Tibial artery (tissue), 4 donors: Measurements from ENCODE around the gene RAVER1.
"Not testable (repeated sequence)": the region's sequence is repeated elsewhere in the genome, so short reads cannot be mapped to it uniquely, and the experiment has no call there.

ENCODE experiments used
- DNase-seq, 2 donors: peaks; one replicate each; pipeline ENCODE4 v3.0.0-alpha.2; 2019
- H3K27ac ChIP-seq, 2 donors: fragments of 200-600 bp; sonication (generic) in 1 of 2; 1 replicate in 1 of 2; 2 replicates in 1 of 2; pipeline ENCODE4 v1.5.1; 2018 to 2019; ENCODE audit warnings: mild to moderate bottlenecking in 1 of 2
- H3K27me3 ChIP-seq, 2 donors: fragments of 200-600 bp; sonication (generic) in 1 of 2; one replicate each; pipeline versions ENCODE4 v1.5.1 to v1.6.0; 2016 to 2019
- H3K36me3 ChIP-seq, 3 donors: fragments of 200-600 bp; sonication (generic) in 2 of 3; one replicate each; pipeline ENCODE4 v1.5.1; 2016 to 2019; ENCODE audit warnings: mild to moderate bottlenecking in 2 of 3
- H3K4me1 ChIP-seq, 4 donors: fragments of 200-600 bp; sonication (generic) in 2 of 4; 1 replicate in 3 of 4; 2 replicates in 1 of 4; pipeline ENCODE4 v1.5.1; 2016 to 2019
- H3K4me3 ChIP-seq, 2 donors: fragments of 200-600 bp; sonication (generic) in 1 of 2; 1 replicate in 1 of 2; 2 replicates in 1 of 2; pipeline ENCODE4 v1.5.1; 2018 to 2019; ENCODE audit warnings: mild to moderate bottlenecking in 2 of 2
- H3K9me3 ChIP-seq, 3 donors: fragments of 200-600 bp; sonication (generic) in 1 of 3; one replicate each; pipeline ENCODE4 v1.5.1; 2016 to 2019
- intact Hi-C: fragments of 100-400 bp; cut with DNase I; formaldehyde crosslinking; loops from one replicate; pipeline ENCODE4 v1.15.0; 2023; ENCODE audit warnings: low total_unique reads
- TF ChIP-seq, protein P1 (sequence below), 2 experiments: fragments of 200-600 bp in 1 of 2; fragments of 450-650 bp in 1 of 2; IDR thresholded peaks; one replicate each; pipeline ENCODE4 v1.5.1; 2017 to 2019; ENCODE audit warnings: antibody characterized with exemption in 2 of 2, mild to moderate bottlenecking in 1 of 2, moderate library complexity in 1 of 2

The RAVER1 gene, protein sequence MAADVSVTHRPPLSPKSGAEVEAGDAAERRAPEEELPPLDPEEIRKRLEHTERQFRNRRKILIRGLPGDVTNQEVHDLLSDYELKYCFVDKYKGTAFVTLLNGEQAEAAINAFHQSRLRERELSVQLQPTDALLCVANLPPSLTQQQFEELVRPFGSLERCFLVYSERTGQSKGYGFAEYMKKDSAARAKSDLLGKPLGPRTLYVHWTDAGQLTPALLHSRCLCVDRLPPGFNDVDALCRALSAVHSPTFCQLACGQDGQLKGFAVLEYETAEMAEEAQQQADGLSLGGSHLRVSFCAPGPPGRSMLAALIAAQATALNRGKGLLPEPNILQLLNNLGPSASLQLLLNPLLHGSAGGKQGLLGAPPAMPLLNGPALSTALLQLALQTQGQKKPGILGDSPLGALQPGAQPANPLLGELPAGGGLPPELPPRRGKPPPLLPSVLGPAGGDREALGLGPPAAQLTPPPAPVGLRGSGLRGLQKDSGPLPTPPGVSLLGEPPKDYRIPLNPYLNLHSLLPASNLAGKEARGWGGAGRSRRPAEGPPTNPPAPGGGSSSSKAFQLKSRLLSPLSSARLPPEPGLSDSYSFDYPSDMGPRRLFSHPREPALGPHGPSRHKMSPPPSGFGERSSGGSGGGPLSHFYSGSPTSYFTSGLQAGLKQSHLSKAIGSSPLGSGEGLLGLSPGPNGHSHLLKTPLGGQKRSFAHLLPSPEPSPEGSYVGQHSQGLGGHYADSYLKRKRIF

DNA sequence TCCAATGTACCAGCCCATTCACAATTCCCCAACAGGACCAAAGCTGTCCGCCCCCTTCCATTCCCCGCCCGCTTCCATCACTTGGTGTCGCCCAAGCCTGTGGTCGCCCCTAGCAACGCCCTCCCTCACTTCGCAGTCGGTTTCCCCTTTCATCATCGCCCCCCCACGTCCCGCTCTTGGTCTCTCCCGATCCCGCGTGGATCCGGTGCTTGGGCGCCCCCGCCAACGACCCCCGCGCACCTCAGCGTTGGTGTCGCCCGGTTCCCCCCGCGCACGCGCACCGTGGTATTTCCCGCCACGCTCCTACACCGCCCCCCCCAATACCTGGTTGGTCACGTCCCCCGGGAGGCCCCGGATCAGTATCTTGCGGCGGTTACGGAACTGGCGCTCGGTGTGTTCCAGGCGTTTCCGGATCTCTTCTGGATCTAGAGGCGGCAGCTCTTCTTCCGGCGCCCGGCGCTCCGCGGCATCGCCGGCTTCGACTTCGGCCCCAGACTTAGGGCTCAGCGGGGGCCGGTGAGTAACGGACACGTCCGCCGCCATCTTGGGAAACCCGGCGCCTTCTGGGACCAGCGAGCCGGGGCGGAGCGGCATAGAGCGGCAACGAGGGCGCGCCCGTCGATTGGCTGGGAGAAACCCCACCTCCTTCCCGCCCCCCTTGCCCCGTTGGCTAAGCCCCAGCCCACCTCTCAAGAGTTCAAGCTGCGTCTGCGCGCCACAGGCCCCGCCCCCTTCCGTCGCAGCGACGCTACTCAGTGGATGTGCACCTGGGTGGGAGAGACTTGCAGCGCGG lies at the start of gene RAVER1:
RAVER1 (minus strand) TSS at position 565 of the 793 bp plus-strand sequence; CDS start at position 543, 22 bp downstream.
- DNase-seq = peak; percentile 96 to 99
- H3K4me1 ChIP-seq = peaks cover 0 to 30% (median 25%) of the 10 kb centered on the region in 4 donors
- H3K27ac ChIP-seq = peak within 1 kb of the TSS; percentile 80 to 81
- TF ChIP-seq, protein P1, sequence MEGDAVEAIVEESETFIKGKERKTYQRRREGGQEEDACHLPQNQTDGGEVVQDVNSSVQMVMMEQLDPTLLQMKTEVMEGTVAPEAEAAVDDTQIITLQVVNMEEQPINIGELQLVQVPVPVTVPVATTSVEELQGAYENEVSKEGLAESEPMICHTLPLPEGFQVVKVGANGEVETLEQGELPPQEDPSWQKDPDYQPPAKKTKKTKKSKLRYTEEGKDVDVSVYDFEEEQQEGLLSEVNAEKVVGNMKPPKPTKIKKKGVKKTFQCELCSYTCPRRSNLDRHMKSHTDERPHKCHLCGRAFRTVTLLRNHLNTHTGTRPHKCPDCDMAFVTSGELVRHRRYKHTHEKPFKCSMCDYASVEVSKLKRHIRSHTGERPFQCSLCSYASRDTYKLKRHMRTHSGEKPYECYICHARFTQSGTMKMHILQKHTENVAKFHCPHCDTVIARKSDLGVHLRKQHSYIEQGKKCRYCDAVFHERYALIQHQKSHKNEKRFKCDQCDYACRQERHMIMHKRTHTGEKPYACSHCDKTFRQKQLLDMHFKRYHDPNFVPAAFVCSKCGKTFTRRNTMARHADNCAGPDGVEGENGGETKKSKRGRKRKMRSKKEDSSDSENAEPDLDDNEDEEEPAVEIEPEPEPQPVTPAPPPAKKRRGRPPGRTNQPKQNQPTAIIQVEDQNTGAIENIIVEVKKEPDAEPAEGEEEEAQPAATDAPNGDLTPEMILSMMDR (IDR thresholded peaks at IDR 0.05) = no peak
- no peaks in the 10 kb centered on the region for H3K9me3 ChIP-seq
- peak within 1 kb of the TSS; percentile 65 for H3K4me3 ChIP-seq
- no peaks in the 10 kb centered on the region for H3K27me3 ChIP-seq
- H3K36me3 ChIP-seq = peaks cover 16 to 27% (median 17%) of the 10 kb centered on the region in 3 donors
- intact Hi-C loops = loop anchor here (5.0 kb wide), 1 partner anchor 49 kb away; the partner anchor contains the start of gene TYK2

DNA sequence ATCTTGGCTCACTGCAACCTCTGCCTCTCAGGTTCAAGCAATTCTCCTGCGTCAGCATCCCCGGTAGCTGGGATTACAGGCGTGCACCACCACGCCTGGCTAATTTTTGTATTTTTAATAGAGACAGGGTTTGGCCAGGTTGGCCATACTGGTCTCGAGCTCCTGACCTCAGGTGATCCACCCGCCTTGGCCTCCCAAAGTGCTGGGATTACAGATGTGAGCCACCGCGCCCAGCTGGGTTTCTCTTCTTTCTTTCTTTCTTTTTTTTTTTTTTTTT lies 49.8 kb upstream of the RAVER1 start:
- Histone ChIP-seq H3K4me1 (peaks cover 0 to 17% (median 12%) of the 10 kb centered on the region in 4 donors), H3K36me3 (peaks cover 2 to 10% (median 3%) of the 10 kb centered on the region in 3 donors)
- intact Hi-C loops = loop anchor here (5.0 kb wide), 1 partner anchor 51 kb away; the partner anchor contains the start of gene RAVER1
- not testable (repeated sequence) for H3K4me3 ChIP-seq, H3K27ac ChIP-seq, H3K9me3 ChIP-seq, H3K27me3 ChIP-seq, DNase-seq

DNA sequence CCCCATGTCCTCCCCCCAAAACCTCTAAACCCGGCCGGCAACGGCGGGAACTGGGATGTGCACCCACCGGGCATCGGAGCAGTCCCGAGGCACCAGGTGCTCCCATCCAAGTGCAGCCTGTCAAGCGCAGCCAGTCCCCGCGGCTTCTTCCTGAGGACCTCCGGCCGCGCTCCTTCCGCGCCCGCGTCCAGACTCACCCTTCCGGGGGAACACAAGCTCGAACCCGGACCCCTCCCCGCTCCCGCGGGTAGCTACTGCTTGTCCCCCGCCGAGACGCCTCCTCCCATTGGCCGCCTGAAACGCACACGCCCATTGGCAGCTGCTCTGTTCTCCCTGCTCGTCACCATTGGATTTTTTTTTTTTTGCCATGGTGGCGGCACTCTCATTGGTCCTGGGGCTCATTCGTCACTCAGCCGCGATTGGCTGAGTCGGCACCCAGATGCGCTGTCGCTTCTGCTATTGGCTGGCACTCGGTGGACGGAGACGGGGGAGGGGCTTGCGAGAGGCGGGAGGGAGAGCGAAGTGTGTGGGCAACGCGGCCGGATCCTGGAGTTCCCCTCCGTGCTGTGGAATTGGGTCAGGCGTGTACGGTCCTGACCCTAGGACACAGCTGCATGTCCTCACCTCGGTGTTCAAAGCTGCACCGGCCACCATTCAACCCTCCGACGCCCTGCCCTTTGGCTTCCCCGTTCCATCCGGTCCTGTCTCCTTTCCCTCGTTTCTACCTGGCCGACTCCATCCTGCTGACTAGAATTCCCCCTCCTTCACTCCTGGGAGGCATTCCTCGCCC lies 47.2 kb upstream of the RAVER1 start, which contains the start of gene TYK2:
TYK2 (minus strand) TSS at position 260 of the 790 bp plus-strand sequence. CDS start 2,166 bp downstream, outside the sequence.
- intact Hi-C loops = loop anchor here (5.0 kb wide), 1 partner anchor 48 kb away; the partner anchor contains the start of gene RAVER1
- TF ChIP-seq, protein P1 (IDR thresholded peaks at IDR 0.05) = peak in 1 of 2 experiments; percentile 12
- H3K4me3 ChIP-seq = peak within 1 kb of the TSS; percentile 80 to 92
- no peaks in the 10 kb centered on the region for H3K9me3 ChIP-seq
- H3K27me3 ChIP-seq = no peaks in the 10 kb centered on the region
- H3K36me3 ChIP-seq = peaks cover 4 to 32% (median 17%) of the 10 kb centered on the region in 3 donors
- peaks cover 0 to 17% (median 12%) of the 10 kb centered on the region in 4 donors for H3K4me1 ChIP-seq
- peak within 1 kb of the TSS; percentile 80 to 83 for H3K27ac ChIP-seq
- DNase-seq = peak; percentile 98 to 99

DNA sequence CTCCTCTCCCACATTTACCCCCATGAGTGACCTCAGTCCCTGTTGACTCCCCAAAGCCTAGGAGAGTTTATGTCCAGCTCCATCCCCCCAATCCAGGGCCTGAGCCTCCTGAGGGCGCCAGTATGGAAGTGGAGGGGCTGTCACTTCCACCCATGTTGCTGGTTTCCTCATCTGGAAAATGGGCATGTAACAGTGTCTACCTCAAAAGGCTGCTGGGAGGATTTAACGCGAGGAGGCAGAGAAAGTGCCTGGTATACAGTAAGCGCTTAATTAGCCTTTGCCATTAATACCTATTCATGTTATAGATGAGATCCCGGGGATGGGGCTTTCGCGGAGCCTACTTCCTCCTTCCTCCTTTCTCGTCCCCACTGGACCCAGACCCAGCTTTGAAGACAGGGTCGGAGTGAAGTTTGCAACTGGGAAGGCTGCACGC lies 46.6 kb upstream of the RAVER1 start:
- intact Hi-C loops = loop anchor here (5.0 kb wide), 1 partner anchor 48 kb away; the partner anchor contains the start of gene RAVER1
- Histone ChIP-seq H3K27me3 (no peaks in the 10 kb centered on the region), H3K36me3 (peaks cover 7 to 38% (median 23%) of the 10 kb centered on the region in 3 donors), H3K4me1 (peaks cover 0 to 17% (median 12%) of the 10 kb centered on the region in 4 donors), H3K4me3 (peak overlapping the region; percentile 80 to 92), H3K27ac (peak overlapping the region; percentile 80 to 83), H3K9me3 (no peaks in the 10 kb centered on the region)
- TF ChIP-seq, protein P1 (IDR thresholded peaks at IDR 0.05) = no peak
- DNase-seq = no peak

DNA sequence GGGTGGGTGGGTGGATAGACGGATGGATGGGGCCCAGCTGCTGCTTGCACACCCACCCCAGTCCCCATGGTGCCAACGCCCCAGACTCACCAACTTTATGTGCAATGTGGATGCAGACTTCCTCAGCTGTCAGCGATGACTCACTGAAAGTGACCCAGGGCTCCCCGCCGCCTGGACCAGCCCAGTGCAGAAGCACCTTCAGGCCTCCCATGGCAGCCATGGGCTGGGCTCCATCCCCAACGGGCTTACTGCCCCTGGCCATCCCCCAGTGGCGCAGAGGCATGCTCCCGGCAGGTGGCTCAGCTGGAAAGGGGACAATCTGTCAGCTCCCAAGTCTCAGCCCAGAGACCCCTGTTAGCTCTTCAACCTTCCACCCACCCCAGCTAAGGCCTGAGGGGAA lies 44.8 kb upstream of the RAVER1 start:
- no peaks in the 10 kb centered on the region for H3K27me3 ChIP-seq
- H3K4me1 ChIP-seq = peaks cover 0 to 17% (median 12%) of the 10 kb centered on the region in 4 donors
- H3K27ac ChIP-seq = no peak overlapping the region
- no peaks in the 10 kb centered on the region for H3K9me3 ChIP-seq
- TF ChIP-seq, protein P1 (IDR thresholded peaks at IDR 0.05) = no peak
- DNase-seq = no peak
- intact Hi-C loops = no loop called here
- H3K4me3 ChIP-seq = no peak overlapping the region
- H3K36me3 ChIP-seq = peaks cover 10 to 54% (median 32%) of the 10 kb centered on the region in 3 donors

DNA sequence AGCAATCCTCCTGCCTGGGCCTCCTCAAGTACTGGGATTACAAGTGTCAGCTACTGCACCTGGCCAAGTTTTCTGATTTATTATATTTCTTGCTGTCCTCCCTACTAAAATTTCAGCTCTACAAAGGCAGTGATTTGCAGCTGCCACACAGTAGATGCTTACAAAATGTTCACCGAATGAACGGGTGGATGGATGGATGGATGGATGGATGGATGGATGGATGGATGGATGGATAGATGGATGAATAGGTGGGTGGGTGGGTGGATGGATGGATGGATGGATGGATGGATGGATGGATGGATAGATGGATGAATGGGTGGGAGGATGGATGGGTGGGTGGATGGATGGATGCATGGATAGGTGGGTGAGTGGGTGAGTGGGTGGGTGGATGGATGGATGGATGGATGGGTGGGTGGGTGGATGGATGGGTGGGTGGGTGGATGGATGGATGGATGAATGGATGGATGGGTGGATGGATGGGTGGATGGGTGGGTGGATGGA lies 43.9 kb upstream of the RAVER1 start:
- H3K27ac ChIP-seq, intact Hi-C loops, H3K9me3 ChIP-seq, DNase-seq, H3K4me3 ChIP-seq, H3K27me3 ChIP-seq: not testable (repeated sequence)
- peaks cover 15 to 62% (median 36%) of the 10 kb centered on the region in 3 donors for H3K36me3 ChIP-seq
- H3K4me1 ChIP-seq = peaks cover 0 to 17% (median 12%) of the 10 kb centered on the region in 4 donors
